ENCODE data around the gene SHH.

Gene SHH

DNA sequence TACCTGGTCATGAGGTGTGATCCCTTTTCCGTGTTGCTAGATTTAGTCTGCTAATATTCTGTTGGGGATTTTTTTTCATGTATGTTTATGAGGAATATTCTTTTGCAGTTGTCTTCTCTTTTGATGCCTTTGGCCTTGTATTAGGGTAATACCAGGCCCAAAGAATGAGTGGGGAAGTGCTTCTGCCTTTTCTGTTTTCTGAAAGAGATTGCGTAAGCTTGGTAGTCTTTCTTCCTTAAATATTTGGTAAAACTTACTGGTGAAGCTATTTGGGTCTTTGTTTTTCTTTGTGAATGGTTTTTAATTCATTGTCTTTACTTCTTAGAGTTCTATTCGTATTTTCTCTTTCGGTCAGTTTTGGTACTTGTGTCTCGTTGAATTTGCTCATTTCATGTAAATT, 51.1 kb downstream of the SHH start:
- no peaks in the 10 kb centered on the region for H3K79me2 ChIP-seq (ENCODE audit: control insufficient read depth, insufficient read depth, low read length, poor library complexity)
- no peak overlapping the region for H4K12ac ChIP-seq (ENCODE audit: low read depth, low read length)
- no peaks in the 10 kb centered on the region for H3K27me3 ChIP-seq (ENCODE audit: insufficient read depth, low read length)
- no peak overlapping the region for H3K4me2 ChIP-seq (ENCODE audit: low read length)
- H3K27ac ChIP-seq (ENCODE audit: low read depth, low read length) = no peak overlapping the region
- no peak overlapping the region for H2AK5ac ChIP-seq (ENCODE audit: low read length)
- H2BK120ac ChIP-seq (ENCODE audit: insufficient read depth, low read length, poor library complexity) = no peak overlapping the region
- no peak overlapping the region for H2BK12ac ChIP-seq (ENCODE audit: low read length)
- H3K14ac ChIP-seq (ENCODE audit: low read length) = no peak overlapping the region
- WGBS (ENCODE audit: extremely low coverage, insufficient coverage, insufficient read length) = no CpG with 5 or more reads among the region's 5 CpGs
- H3K36me3 ChIP-seq (ENCODE audit: control insufficient read depth in 1 of 2, insufficient read depth in 2 of 2, low read length in 2 of 2) = peaks cover 12 to 29% of the 10 kb centered on the region in 2 experiments
- H2AFZ ChIP-seq (ENCODE audit: insufficient read depth, low read length, poor library complexity) = no peak overlapping the region
- H3K4me3 ChIP-seq (ENCODE audit: low read depth, low read length) = no peak overlapping the region
- no peak overlapping the region for H3K23ac ChIP-seq (ENCODE audit: low read length)
- H3K9me3 ChIP-seq (ENCODE audit: insufficient read depth, low read depth, low read length) = no peaks in the 10 kb centered on the region
- H3K4me1 ChIP-seq (ENCODE audit: control insufficient read depth in 1 of 2, insufficient read depth in 2 of 2, low read length in 2 of 2) = peaks cover 0 to 2% of the 10 kb centered on the region in 2 experiments
- no peak overlapping the region for H4K8ac ChIP-seq (ENCODE audit: low read depth, low read length)
- H3K79me1 ChIP-seq (ENCODE audit: low read length) = no peaks in the 10 kb centered on the region
- H3K4ac ChIP-seq (ENCODE audit: low read depth, low read length) = no peak overlapping the region
- no peak overlapping the region for H2BK5ac ChIP-seq (ENCODE audit: low read depth, low read length, poor library complexity)
- no peak overlapping the region for H3K18ac ChIP-seq (ENCODE audit: low read length)
- no peak overlapping the region for H4K91ac ChIP-seq (ENCODE audit: low read depth, low read length)
- no peak for DNase-seq
- no peak overlapping the region for H3K9ac ChIP-seq (ENCODE audit: low read length)

DNA sequence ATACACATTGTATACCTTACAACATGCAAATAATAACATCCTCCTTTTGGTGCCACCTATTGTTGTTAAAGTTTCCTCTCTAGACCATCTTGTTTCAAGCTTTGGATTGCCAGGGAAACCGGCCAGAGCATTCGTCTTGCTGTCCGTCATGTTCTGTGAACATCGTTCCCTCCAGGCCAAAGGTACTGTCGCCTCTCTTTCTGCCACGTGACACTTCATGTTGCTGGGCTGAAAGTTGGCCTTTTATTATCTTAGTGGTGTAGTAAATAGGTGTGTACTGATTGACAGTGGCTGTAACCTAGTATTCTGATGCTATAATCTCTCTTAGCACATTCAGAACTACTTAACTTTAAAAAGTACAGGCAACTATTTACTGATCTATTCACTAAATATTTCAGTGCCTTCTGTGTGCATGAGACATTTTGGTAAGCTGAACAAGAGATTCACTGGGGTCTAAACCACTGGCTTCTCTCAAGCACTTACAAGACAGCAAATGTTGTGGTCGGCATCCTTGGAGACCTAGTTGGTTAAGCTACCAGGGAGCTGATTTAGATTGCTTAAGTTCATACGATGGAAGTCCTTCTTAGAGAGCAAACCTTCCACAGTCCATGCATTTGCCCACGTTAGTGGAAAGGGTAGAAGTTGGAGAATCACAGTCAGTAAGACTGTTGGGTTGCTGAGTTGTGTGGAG, 52.4 kb downstream of the SHH start:
- H2BK5ac ChIP-seq (ENCODE audit: low read depth, low read length, poor library complexity) = no peak overlapping the region
- H3K36me3 ChIP-seq (ENCODE audit: control insufficient read depth in 1 of 2, insufficient read depth in 2 of 2, low read length in 2 of 2) = peaks cover 5 to 25% of the 10 kb centered on the region in 2 experiments
- H4K91ac ChIP-seq (ENCODE audit: low read depth, low read length) = no peak overlapping the region
- H2AK5ac ChIP-seq (ENCODE audit: low read length) = no peak overlapping the region
- H4K12ac ChIP-seq (ENCODE audit: low read depth, low read length) = no peak overlapping the region
- no peaks in the 10 kb centered on the region for H3K79me1 ChIP-seq (ENCODE audit: low read length)
- H3K4me3 ChIP-seq (ENCODE audit: low read depth, low read length) = no peak overlapping the region
- H3K27ac ChIP-seq (ENCODE audit: low read depth, low read length) = no peak overlapping the region
- no CpG with 5 or more reads among the region's 9 CpGs for WGBS (ENCODE audit: extremely low coverage, insufficient coverage, insufficient read length)
- H2AFZ ChIP-seq (ENCODE audit: insufficient read depth, low read length, poor library complexity) = no peak overlapping the region
- no peak overlapping the region for H2BK12ac ChIP-seq (ENCODE audit: low read length)
- no peaks in the 10 kb centered on the region for H3K9me3 ChIP-seq (ENCODE audit: insufficient read depth, low read depth, low read length)
- H3K23ac ChIP-seq (ENCODE audit: low read length) = no peak overlapping the region
- H3K4ac ChIP-seq (ENCODE audit: low read depth, low read length) = no peak overlapping the region
- H3K27me3 ChIP-seq (ENCODE audit: insufficient read depth, low read length) = no peaks in the 10 kb centered on the region
- DNase-seq = no peak
- H3K79me2 ChIP-seq (ENCODE audit: control insufficient read depth, insufficient read depth, low read length, poor library complexity) = no peaks in the 10 kb centered on the region
- H4K8ac ChIP-seq (ENCODE audit: low read depth, low read length) = no peak overlapping the region
- H3K4me2 ChIP-seq (ENCODE audit: low read length) = no peak overlapping the region
- no peak overlapping the region for H3K9ac ChIP-seq (ENCODE audit: low read length)
- peaks cover 0 to 2% of the 10 kb centered on the region in 2 experiments for H3K4me1 ChIP-seq (ENCODE audit: control insufficient read depth in 1 of 2, insufficient read depth in 2 of 2, low read length in 2 of 2)
- no peak overlapping the region for H3K14ac ChIP-seq (ENCODE audit: low read length)
- no peak overlapping the region for H3K18ac ChIP-seq (ENCODE audit: low read length)
- no peak overlapping the region for H2BK120ac ChIP-seq (ENCODE audit: insufficient read depth, low read length, poor library complexity)

DNA sequence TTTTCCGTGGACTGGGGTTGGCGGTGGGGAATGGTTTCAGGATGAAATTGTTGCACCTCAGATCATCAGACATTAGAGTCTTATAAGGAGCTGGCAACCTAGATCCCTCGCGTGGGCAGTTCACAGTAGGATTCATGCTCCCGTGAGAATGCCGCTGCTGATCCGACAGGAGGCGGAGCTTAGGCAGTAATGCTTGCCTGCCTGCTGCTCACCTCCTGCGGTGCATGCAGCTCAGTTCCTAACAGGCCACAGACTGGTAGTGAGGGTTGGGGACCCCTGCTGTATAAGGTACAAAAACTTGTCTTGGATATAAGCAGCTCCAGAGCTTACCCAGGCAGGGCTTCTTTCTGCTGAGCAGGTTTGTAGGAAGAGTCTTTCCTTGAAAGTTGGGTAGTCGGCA, 53.9 kb downstream of the SHH start:
- peaks cover 0 to 2% of the 10 kb centered on the region in 2 experiments for H3K4me1 ChIP-seq (ENCODE audit: control insufficient read depth in 1 of 2, insufficient read depth in 2 of 2, low read length in 2 of 2)
- H3K4me2 ChIP-seq (ENCODE audit: low read length) = no peak overlapping the region
- no peaks in the 10 kb centered on the region for H3K9me3 ChIP-seq (ENCODE audit: insufficient read depth, low read depth, low read length)
- H4K91ac ChIP-seq (ENCODE audit: low read depth, low read length) = no peak overlapping the region
- no peak overlapping the region for H2BK5ac ChIP-seq (ENCODE audit: low read depth, low read length, poor library complexity)
- no peak overlapping the region for H2AK5ac ChIP-seq (ENCODE audit: low read length)
- H3K23ac ChIP-seq (ENCODE audit: low read length) = no peak overlapping the region
- no peak overlapping the region for H3K18ac ChIP-seq (ENCODE audit: low read length)
- H3K9ac ChIP-seq (ENCODE audit: low read length) = no peak overlapping the region
- DNase-seq = no peak
- H2BK12ac ChIP-seq (ENCODE audit: low read length) = no peak overlapping the region
- peaks cover 5 to 13% of the 10 kb centered on the region in 2 experiments for H3K36me3 ChIP-seq (ENCODE audit: control insufficient read depth in 1 of 2, insufficient read depth in 2 of 2, low read length in 2 of 2)
- no peak overlapping the region for H3K14ac ChIP-seq (ENCODE audit: low read length)
- no peaks in the 10 kb centered on the region for H3K79me1 ChIP-seq (ENCODE audit: low read length)
- H3K27me3 ChIP-seq (ENCODE audit: insufficient read depth, low read length) = no peaks in the 10 kb centered on the region
- H3K79me2 ChIP-seq (ENCODE audit: control insufficient read depth, insufficient read depth, low read length, poor library complexity) = no peaks in the 10 kb centered on the region
- H3K4ac ChIP-seq (ENCODE audit: low read depth, low read length) = no peak overlapping the region
- no peak overlapping the region for H4K8ac ChIP-seq (ENCODE audit: low read depth, low read length)
- no peak overlapping the region for H3K27ac ChIP-seq (ENCODE audit: low read depth, low read length)
- no CpG with 5 or more reads among the region's 10 CpGs for WGBS (ENCODE audit: extremely low coverage, insufficient coverage, insufficient read length)
- H2AFZ ChIP-seq (ENCODE audit: insufficient read depth, low read length, poor library complexity) = no peak overlapping the region
- no peak overlapping the region for H4K12ac ChIP-seq (ENCODE audit: low read depth, low read length)
- H2BK120ac ChIP-seq (ENCODE audit: insufficient read depth, low read length, poor library complexity) = no peak overlapping the region
- no peak overlapping the region for H3K4me3 ChIP-seq (ENCODE audit: low read depth, low read length)

- Histone ChIP-seq H4K91ac (ENCODE audit: low read depth, low read length) (no peak overlapping the region), H3K27ac (ENCODE audit: low read depth, low read length) (no peak overlapping the region), H3K14ac (ENCODE audit: low read length) (no peak overlapping the region), H3K23ac (ENCODE audit: low read length) (no peak overlapping the region), H4K12ac (ENCODE audit: low read depth, low read length) (no peak overlapping the region), H3K9me3 (ENCODE audit: insufficient read depth, low read depth, low read length) (no peaks in the 10 kb centered on the region), H4K8ac (ENCODE audit: low read depth, low read length) (no peak overlapping the region), H2BK5ac (ENCODE audit: low read depth, low read length, poor library complexity) (no peak overlapping the region), H3K4me3 (ENCODE audit: low read depth, low read length) (no peak overlapping the region), H3K36me3 (ENCODE audit: control insufficient read depth in 1 of 2, insufficient read depth in 2 of 2, low read length in 2 of 2) (peaks cover 5 to 10% of the 10 kb centered on the region in 2 experiments), H2AFZ (ENCODE audit: insufficient read depth, low read length, poor library complexity) (no peak overlapping the region), H3K4ac (ENCODE audit: low read depth, low read length) (no peak overlapping the region), H3K79me1 (ENCODE audit: low read length) (no peaks in the 10 kb centered on the region), H3K79me2 (ENCODE audit: control insufficient read depth, insufficient read depth, low read length, poor library complexity) (no peaks in the 10 kb centered on the region), H2BK120ac (ENCODE audit: insufficient read depth, low read length, poor library complexity) (no peak overlapping the region), H3K4me1 (ENCODE audit: control insufficient read depth in 1 of 2, insufficient read depth in 2 of 2, low read length in 2 of 2) (peaks cover 0 to 2% of the 10 kb centered on the region in 2 experiments), H2AK5ac (ENCODE audit: low read length) (no peak overlapping the region), H3K4me2 (ENCODE audit: low read length) (no peak overlapping the region), H3K18ac (ENCODE audit: low read length) (no peak overlapping the region), H3K27me3 (ENCODE audit: insufficient read depth, low read length) (no peaks in the 10 kb centered on the region), H3K9ac (ENCODE audit: low read length) (no peak overlapping the region), H2BK12ac (ENCODE audit: low read length) (no peak overlapping the region)
- DNase-seq = peak in 1 of 2 donors; percentile 8
- no CpG with 5 or more reads among the region's 9 CpGs for WGBS (ENCODE audit: extremely low coverage, insufficient coverage, insufficient read length)
Observed at GRCh38 chr7:155756322-155756721, 55.9 kb downstream of the SHH start.

All from trophoblast cell (in vitro differentiated cells and primary cell).